DND-41 (cell line): ENCODE results near the gene C9orf78.

Experiments
- CTCF ChIP-seq: IDR thresholded peaks from 2 replicates; pipeline ENCODE4 v1.5.1; 2012; ENCODE audit warnings: borderline replicate concordance, low read length, moderate library complexity, mild to moderate bottlenecking; ENCODE audit not compliant: poor library complexity, severe bottlenecking; ENCODE audit errors: extremely low read depth
- EZH2 ChIP-seq: IDR thresholded peaks from 3 replicates; pipeline ENCODE4 v1.6.1; 2012; ENCODE audit warnings: borderline replicate concordance, low read depth, mild to moderate bottlenecking, moderate library complexity, low read length, inconsistent platforms; ENCODE audit not compliant: severe bottlenecking

GRCh38 chr9:129801504-129801903 lies 33.6 kb downstream of the C9orf78 start:
- TF ChIP-seq CTCF = no peak
- no peak for TF ChIP-seq EZH2
